ENCODE results near the gene TTC33. TPM values are rescaled to one million over a fixed set of nuclear protein-coding genes. Genes with fewer than 3 reads are reported as not detected.
"Not testable (repeated sequence)": the region's sequence is repeated elsewhere in the genome, so short reads cannot be mapped to it uniquely, and the experiment has no call there.

The TTC33 gene
- total RNA-seq, 2 experiments from 2014 or later = 16.3 to 17.7 TPM

- H3K4me3 Mint-ChIP-seq = no peak overlapping the region
- peaks cover 27% of the 10 kb centered on the region for H3K4me1 Mint-ChIP-seq
- H3K36me3 Mint-ChIP-seq = peaks cover 18% of the 10 kb centered on the region
- ATAC-seq (no peak), DNase-seq (no peak)
- no peaks in the 10 kb centered on the region for H3K27me3 Mint-ChIP-seq
- CTCF ChIA-PET = interaction anchor here (0.8 to 4.2 kb wide), 5 partner anchors 18 to 1020 kb away, joined by 3 to 12 read pairs (median 4); no protein-coding TSS in a partner anchor
- no peaks in the 10 kb centered on the region for H3K9me3 Mint-ChIP-seq (ENCODE audit: low read depth)
- H3K27ac Mint-ChIP-seq = no peak overlapping the region
These were observed 21.7 kb downstream of the TTC33 start for GRCh38 chr5:40733879-40734563.

- H3K4me3 Mint-ChIP-seq = no peak overlapping the region
- no peak for ATAC-seq
These were observed 22.3 kb downstream of the TTC33 start for GRCh38 chr5:40733434-40733833.

GRCh38 chr5:40722497-40722911 is 33.3 kb downstream of the TTC33 start:
- DNase-seq, H3K4me1 Mint-ChIP-seq, H3K27me3 Mint-ChIP-seq, ATAC-seq, CTCF ChIA-PET, H3K4me3 Mint-ChIP-seq, H3K27ac Mint-ChIP-seq: not testable (repeated sequence)
- peaks cover 10% of the 10 kb centered on the region for H3K9me3 Mint-ChIP-seq (ENCODE audit: low read depth)
- peaks cover 49% of the 10 kb centered on the region for H3K36me3 Mint-ChIP-seq

More at GRCh38 chr5:40733434-40733833, 22.3 kb downstream of the TTC33 start:
- DNase-seq = no peak
- H3K27ac Mint-ChIP-seq = no peak overlapping the region
- peaks cover 27% of the 10 kb centered on the region for H3K4me1 Mint-ChIP-seq
- H3K27me3 Mint-ChIP-seq = no peaks in the 10 kb centered on the region
- H3K9me3 Mint-ChIP-seq (ENCODE audit: low read depth) = no peaks in the 10 kb centered on the region
- CTCF ChIA-PET = interaction anchor here (1.2 to 4.2 kb wide), 3 partner anchors 21 to 1020 kb away, joined by 4 to 12 read pairs (median 6); no protein-coding TSS in a partner anchor
- H3K36me3 Mint-ChIP-seq = peaks cover 15% of the 10 kb centered on the region

- CTCF ChIA-PET = no interaction called here
- Mint-ChIP-seq H3K27me3 (no peaks in the 10 kb centered on the region), H3K4me1 (no peaks in the 10 kb centered on the region), H3K36me3 (peaks cover 44% of the 10 kb centered on the region), H3K27ac (no peak overlapping the region), H3K4me3 (no peak overlapping the region), H3K9me3 (ENCODE audit: low read depth) (peaks cover 10% of the 10 kb centered on the region)
- DNase-seq (no peak), ATAC-seq (no peak)
These were observed 35.7 kb downstream of the TTC33 start for GRCh38 chr5:40720069-40720468.

- Mint-ChIP-seq H3K4me3 (no peak overlapping the region), H3K4me1 (no peaks in the 10 kb centered on the region), H3K9me3 (ENCODE audit: low read depth) (peaks cover 10% of the 10 kb centered on the region), H3K27me3 (no peaks in the 10 kb centered on the region), H3K36me3 (peaks cover 35% of the 10 kb centered on the region), H3K27ac (no peak overlapping the region)
- CTCF ChIA-PET = no interaction called here
- no peak for DNase-seq
- ATAC-seq = no peak
These were observed 38.5 kb downstream of the TTC33 start for GRCh38 chr5:40717281-40717680.

GRCh38 chr5:40716590-40716989 is 39.2 kb downstream of the TTC33 start:
- CTCF ChIA-PET = no interaction called here

GRCh38 chr5:40716000-40716399 is 39.8 kb downstream of the TTC33 start:
- ATAC-seq (peak; percentile 30), DNase-seq (no peak)
- Mint-ChIP-seq H3K4me3 (no peak overlapping the region), H3K27ac (no peak overlapping the region), H3K27me3 (no peaks in the 10 kb centered on the region), H3K4me1 (no peaks in the 10 kb centered on the region), H3K36me3 (peaks cover 27% of the 10 kb centered on the region), H3K9me3 (ENCODE audit: low read depth) (peaks cover 3% of the 10 kb centered on the region)
- CTCF ChIA-PET = interaction anchor here (1.3 kb wide), 1 partner anchor 19 kb away, joined by 3 read pairs; no protein-coding TSS in a partner anchor

More at GRCh38 chr5:40716590-40716989, 39.2 kb downstream of the TTC33 start:
- Mint-ChIP-seq H3K27me3 (no peaks in the 10 kb centered on the region), H3K4me3 (no peak overlapping the region), H3K4me1 (no peaks in the 10 kb centered on the region), H3K36me3 (peaks cover 33% of the 10 kb centered on the region), H3K27ac (no peak overlapping the region), H3K9me3 (ENCODE audit: low read depth) (peaks cover 9% of the 10 kb centered on the region)
- ATAC-seq (no peak), DNase-seq (no peak)

GRCh38 chr5:40714001-40714400 is 41.8 kb downstream of the TTC33 start:
- Mint-ChIP-seq H3K36me3 (peaks cover 26% of the 10 kb centered on the region), H3K27me3 (no peaks in the 10 kb centered on the region), H3K4me1 (no peaks in the 10 kb centered on the region), H3K9me3 (ENCODE audit: low read depth) (peaks cover 2% of the 10 kb centered on the region), H3K4me3 (no peak overlapping the region), H3K27ac (no peak overlapping the region)
- CTCF ChIA-PET = interaction anchor here (1.2 kb wide), 1 partner anchor 308 kb away, joined by 4 read pairs; no protein-coding TSS in a partner anchor
- ATAC-seq (no peak), DNase-seq (no peak)

GRCh38 chr5:40710575-40710974 is 45.2 kb downstream of the TTC33 start:
- H3K36me3 Mint-ChIP-seq = peaks cover 30% of the 10 kb centered on the region
- H3K27me3 Mint-ChIP-seq; H3K9me3 Mint-ChIP-seq (ENCODE audit: low read depth); DNase-seq; ATAC-seq; H3K4me3 Mint-ChIP-seq; CTCF ChIA-PET; H3K27ac Mint-ChIP-seq; H3K4me1 Mint-ChIP-seq: not testable (repeated sequence)

GRCh38 chr5:40705484-40705883 is 50.3 kb downstream of the TTC33 start:
- H3K4me3 Mint-ChIP-seq, ATAC-seq, DNase-seq, H3K27ac Mint-ChIP-seq, H3K27me3 Mint-ChIP-seq, H3K4me1 Mint-ChIP-seq, CTCF ChIA-PET: not testable (repeated sequence)
- Mint-ChIP-seq H3K9me3 (ENCODE audit: low read depth) (peaks cover 14% of the 10 kb centered on the region), H3K36me3 (peaks cover 67% of the 10 kb centered on the region)

- H3K36me3 Mint-ChIP-seq = peaks cover 65% of the 10 kb centered on the region
- ATAC-seq, H3K27me3 Mint-ChIP-seq, H3K4me1 Mint-ChIP-seq, H3K4me3 Mint-ChIP-seq, DNase-seq, CTCF ChIA-PET, H3K27ac Mint-ChIP-seq: not testable (repeated sequence)
- H3K9me3 Mint-ChIP-seq (ENCODE audit: low read depth) = peaks cover 17% of the 10 kb centered on the region
These were observed 53.7 kb downstream of the TTC33 start for GRCh38 chr5:40702027-40702426.

GRCh38 chr5:40700116-40700782 is 55.5 kb downstream of the TTC33 start:
- Mint-ChIP-seq H3K4me1 (no peaks in the 10 kb centered on the region), H3K9me3 (ENCODE audit: low read depth) (peaks cover 20% of the 10 kb centered on the region), H3K27me3 (no peaks in the 10 kb centered on the region), H3K36me3 (peaks cover 69% of the 10 kb centered on the region), H3K4me3 (no peak overlapping the region), H3K27ac (no peak overlapping the region)
- DNase-seq = no peak
- no peak for ATAC-seq
- CTCF ChIA-PET = no interaction called here

GRCh38 chr5:40694433-40694832 is 61.3 kb downstream of the TTC33 start:
- no peak overlapping the region for H3K4me3 Mint-ChIP-seq
- DNase-seq (no peak), ATAC-seq (no peak)
- no peaks in the 10 kb centered on the region for H3K27me3 Mint-ChIP-seq
- CTCF ChIA-PET = no interaction called here
- peaks cover 22% of the 10 kb centered on the region for H3K4me1 Mint-ChIP-seq
- H3K36me3 Mint-ChIP-seq = peaks cover 68% of the 10 kb centered on the region
- no peak overlapping the region for H3K27ac Mint-ChIP-seq
- H3K9me3 Mint-ChIP-seq (ENCODE audit: low read depth) = peaks cover 5% of the 10 kb centered on the region

- DNase-seq = no peak
- H3K27ac Mint-ChIP-seq = no peak overlapping the region
These were observed 63.9 kb downstream of the TTC33 start for GRCh38 chr5:40691894-40692293.

More at GRCh38 chr5:40691894-40692293, 63.9 kb downstream of the TTC33 start:
- CTCF ChIA-PET = no interaction called here
- H3K9me3 Mint-ChIP-seq (ENCODE audit: low read depth) = peaks cover 3% of the 10 kb centered on the region
- peaks cover 79% of the 10 kb centered on the region for H3K36me3 Mint-ChIP-seq
- H3K4me3 Mint-ChIP-seq = no peak overlapping the region
- H3K4me1 Mint-ChIP-seq = peaks cover 47% of the 10 kb centered on the region
- H3K27me3 Mint-ChIP-seq = no peaks in the 10 kb centered on the region
- ATAC-seq = no peak

Data from activated CD8-positive, alpha-beta memory T cell treated with anti-CD3 and anti-CD28 coated beads, Interleukin-2, amount 10 ng/mL, durations not matched to agents 7 days and 5 days (primary cell).